Chondrocyte (in vitro differentiated cells): ENCODE measurements around the gene RPS6KC1. TPM values are rescaled to one million over a fixed set of nuclear protein-coding genes. Genes with fewer than 3 reads are reported as not detected.
A peak's percentile ranks its signal among the peaks of the same experiment; 100 is the strongest.
"Not testable (repeated sequence)": the region's sequence is repeated elsewhere in the genome, so short reads cannot be mapped to it uniquely, and the experiment has no call there.

ENCODE experiments used
- DNase-seq: peaks from one replicate; pipeline ENCODE4 v3.0.0; 2021; ENCODE audit warnings: mixed read lengths, low spot score
- H3K27ac Mint-ChIP-seq: one replicate; pipeline ENCODE4 v1.8.0; 2021; ENCODE audit warnings: mild to moderate bottlenecking, moderate library complexity, mixed read lengths; ENCODE audit not compliant: unreplicated experiment
- H3K27me3 Mint-ChIP-seq: 2 replicates; pipeline ENCODE4 v1.8.0; 2021; ENCODE audit warnings: low read depth, mixed read lengths
- H3K36me3 Mint-ChIP-seq: 2 replicates; pipeline ENCODE4 v1.8.0; 2021; ENCODE audit warnings: low read depth, mixed read lengths
- H3K4me1 Mint-ChIP-seq: 2 replicates; pipeline ENCODE4 v1.8.0; 2021; ENCODE audit warnings: low read depth, mild to moderate bottlenecking, mixed read lengths
- H3K4me3 Mint-ChIP-seq: one replicate; pipeline ENCODE4 v1.8.0; 2021; ENCODE audit warnings: mild to moderate bottlenecking, moderate library complexity, mixed read lengths; ENCODE audit not compliant: unreplicated experiment
- H3K9me3 Mint-ChIP-seq: 2 replicates; pipeline ENCODE4 v1.8.0; 2021; ENCODE audit warnings: low read depth, mixed read lengths
- CTCF ChIP-seq: fragments of 200-600 bp; sonication (generic); IDR thresholded peaks from 2 replicates; pipeline ENCODE4 v1.5.0; 2021; ENCODE audit warnings: antibody characterized with exemption, mild to moderate bottlenecking, moderate library complexity
- total RNA-seq: library from RNA; stranded (reverse); gene quantifications from 3 replicates; pipeline ENCODE4 v1.2.1, GENCODE V29; 2021

The RPS6KC1 gene
- total RNA-seq, 1 donor from 2014 or later: 22.1 TPM

GRCh38 chr1:213017447-213018273 lies 33.4 kb upstream of the RPS6KC1 start:
- no peak overlapping the region for H3K4me3 Mint-ChIP-seq
- H3K36me3 Mint-ChIP-seq: no peaks in the 10 kb centered on the region
- no peaks in the 10 kb centered on the region for H3K9me3 Mint-ChIP-seq
- TF ChIP-seq CTCF: no peak
- no peak overlapping the region for H3K27ac Mint-ChIP-seq
- peaks cover 20% of the 10 kb centered on the region for H3K4me1 Mint-ChIP-seq
- H3K27me3 Mint-ChIP-seq: no peaks in the 10 kb centered on the region
- no peak for DNase-seq

- no peak overlapping the region for H3K4me3 Mint-ChIP-seq
- H3K4me1 Mint-ChIP-seq: peaks cover 6% of the 10 kb centered on the region
- no peak for TF ChIP-seq CTCF
- no peak overlapping the region for H3K27ac Mint-ChIP-seq
- H3K36me3 Mint-ChIP-seq: no peaks in the 10 kb centered on the region
- no peaks in the 10 kb centered on the region for H3K27me3 Mint-ChIP-seq
- H3K9me3 Mint-ChIP-seq: no peaks in the 10 kb centered on the region
- no peak for DNase-seq
Measured at GRCh38 chr1:213019450-213019849, 31.6 kb upstream of the RPS6KC1 start.

- no peak overlapping the region for H3K27ac Mint-ChIP-seq
- peaks cover under 1% of the 10 kb centered on the region for H3K4me1 Mint-ChIP-seq
- H3K9me3 Mint-ChIP-seq: no peaks in the 10 kb centered on the region
- H3K4me3 Mint-ChIP-seq: no peak overlapping the region
- no peak for DNase-seq
- no peaks in the 10 kb centered on the region for H3K36me3 Mint-ChIP-seq
- no peak for TF ChIP-seq CTCF
- H3K27me3 Mint-ChIP-seq: no peaks in the 10 kb centered on the region
Measured at GRCh38 chr1:213020016-213020415, 31.0 kb upstream of the RPS6KC1 start.

- peaks cover 12% of the 10 kb centered on the region for H3K9me3 Mint-ChIP-seq
- not testable (repeated sequence) for H3K36me3 Mint-ChIP-seq, DNase-seq, H3K4me3 Mint-ChIP-seq, H3K4me1 Mint-ChIP-seq
- H3K27me3 Mint-ChIP-seq: peaks cover 29% of the 10 kb centered on the region
- H3K27ac Mint-ChIP-seq: peak overlapping the region; percentile 37
Measured at GRCh38 chr1:213027024-213027423, 24.0 kb upstream of the RPS6KC1 start.

GRCh38 chr1:213032651-213033050 lies 18.4 kb upstream of the RPS6KC1 start:
- Mint-ChIP-seq H3K27me3 (peaks cover 30% of the 10 kb centered on the region), H3K27ac (no peak overlapping the region), H3K4me1 (no peaks in the 10 kb centered on the region), H3K4me3 (no peak overlapping the region), H3K9me3 (peaks cover 3% of the 10 kb centered on the region), H3K36me3 (no peaks in the 10 kb centered on the region)
- no peak for TF ChIP-seq CTCF
- no peak for DNase-seq

GRCh38 chr1:213034713-213035112 lies 16.3 kb upstream of the RPS6KC1 start:
- no peak for TF ChIP-seq CTCF
- peaks cover 3% of the 10 kb centered on the region for H3K9me3 Mint-ChIP-seq
- no peak for DNase-seq
- H3K4me1 Mint-ChIP-seq: no peaks in the 10 kb centered on the region
- no peak overlapping the region for H3K27ac Mint-ChIP-seq
- H3K36me3 Mint-ChIP-seq: no peaks in the 10 kb centered on the region
- H3K4me3 Mint-ChIP-seq: no peak overlapping the region
- H3K27me3 Mint-ChIP-seq: peaks cover 19% of the 10 kb centered on the region
